WTC11 (cell line): ENCODE measurements around the gene LIN7C. TPM values are rescaled to one million over a fixed set of nuclear protein-coding genes. Genes with fewer than 3 reads are reported as not detected.
A peak's percentile ranks its signal among the peaks of the same experiment; 100 is the strongest.

Experiments
- ATAC-seq: fragments of 200-7000 bp; cut with Tn5 transposase; 2 replicates; pipeline ENCODE4 v1.10.0; 2021; ENCODE audit warnings: mild to moderate bottlenecking, moderate library complexity
- Bru-seq: library from RNA; stranded (reverse); fragments of 400-500 nt; gene quantifications from one replicate; lab custom pipeline; 2021; lab: Mats Ljungman, UMichigan
- CTCF ChIA-PET: fragments of 300-600 bp; sonication (Branson Sonifier 250); formaldehyde crosslinking; loops from one replicate; lab custom pipeline; 2021; ENCODE audit warnings: antibody characterized with exemption; lab: Charles Lee
- POLR2A ChIA-PET: fragments of 350-600 bp; sonication (Branson Sonifier 250); formaldehyde crosslinking; loops from one replicate; lab custom pipeline; 2021; ENCODE audit warnings: antibody characterized with exemption; lab: Charles Lee
- DNase-seq: peaks from one replicate; pipeline ENCODE4 v3.0.0; 2021; ENCODE audit warnings: low spot score
- H3K27ac Mint-ChIP-seq: 2 replicates; pipeline ENCODE4 v1.8.0; 2021; ENCODE audit warnings: mixed read lengths
- H3K27me3 Mint-ChIP-seq: 2 replicates; pipeline ENCODE4 v1.8.0; 2021; ENCODE audit warnings: low read depth, mild to moderate bottlenecking, moderate library complexity, mixed read lengths
- H3K36me3 Mint-ChIP-seq: 2 replicates; pipeline ENCODE4 v1.8.0; 2021; ENCODE audit warnings: mixed read lengths
- H3K4me1 Mint-ChIP-seq: 2 replicates; pipeline ENCODE4 v1.8.0; 2022; ENCODE audit warnings: mixed read lengths
- H3K4me3 Mint-ChIP-seq: 2 replicates; pipeline ENCODE4 v1.8.0; 2021; ENCODE audit warnings: mild to moderate bottlenecking, moderate library complexity, mixed read lengths
- H3K9me3 Mint-ChIP-seq: 2 replicates; pipeline ENCODE4 v1.8.0; 2021; ENCODE audit warnings: mixed read lengths
- ATF1 ChIP-seq: sonication (generic); formaldehyde crosslinking; IDR thresholded peaks from 2 replicates; pipeline ENCODE4 v1.8.1; 2023; ENCODE audit warnings: mild to moderate bottlenecking, moderate library complexity, missing genetic modification reagents
- FOXJ3 ChIP-seq: sonication (generic); formaldehyde crosslinking; IDR thresholded peaks from 2 replicates; pipeline ENCODE4 v1.9.0; 2021; ENCODE audit warnings: missing genetic modification reagents, mild to moderate bottlenecking, borderline replicate concordance
- FOXK1 ChIP-seq: sonication (generic); formaldehyde crosslinking; IDR thresholded peaks from 2 replicates; pipeline ENCODE4 v1.8.0; 2022; ENCODE audit warnings: mild to moderate bottlenecking, moderate library complexity, missing genetic modification reagents
- GTF2I ChIP-seq: fragments of 250-450 bp; sonication (Bioruptor Pico); conservative IDR thresholded peaks from 2 replicates; pipeline ENCODE4 v1.4.0; 2021; ENCODE audit warnings: mild to moderate bottlenecking
- KAT7 ChIP-seq: sonication (generic); formaldehyde crosslinking; IDR thresholded peaks from 2 replicates; pipeline ENCODE4 v1.8.1; 2023; ENCODE audit warnings: missing genetic modification reagents, mild to moderate bottlenecking, borderline replicate concordance
- NFYB ChIP-seq: sonication (generic); formaldehyde crosslinking; conservative IDR thresholded peaks from 2 replicates; pipeline ENCODE4 v1.8.0; 2022; ENCODE audit warnings: low read depth, missing genetic modification reagents
- NR3C1 ChIP-seq: sonication (generic); formaldehyde crosslinking; conservative IDR thresholded peaks from 2 replicates; pipeline ENCODE4 v1.8.1; 2023; ENCODE audit warnings: low read depth, mild to moderate bottlenecking, missing genetic modification reagents
- OVOL2 ChIP-seq: fragments of 250-450 bp; sonication (Bioruptor Pico); IDR thresholded peaks from 2 replicates; pipeline ENCODE4 v1.9.0; 2021; ENCODE audit warnings: mild to moderate bottlenecking, borderline replicate concordance
- SMAD3 ChIP-seq: sonication (generic); formaldehyde crosslinking; IDR thresholded peaks from 2 replicates; pipeline ENCODE4 v1.8.0; 2022; ENCODE audit warnings: missing genetic modification reagents, mild to moderate bottlenecking, borderline replicate concordance
- ZNF121 ChIP-seq: sonication (generic); formaldehyde crosslinking; IDR thresholded peaks from 2 replicates; pipeline ENCODE4 v1.8.0; 2023; ENCODE audit warnings: missing genetic modification reagents
- ZNF416 ChIP-seq: fragments of 250-450 bp; sonication (Bioruptor Pico); IDR thresholded peaks from 2 replicates; pipeline ENCODE4 v1.9.0; 2021; ENCODE audit warnings: mild to moderate bottlenecking, inconsistent platforms
- long read RNA-seq, 3 experiments: library from RNA in 1 of 3; library from capped mRNA in 1 of 3; library from polyadenylated mRNA in 1 of 3; unstranded in 2 of 3; stranded (forward) in 1 of 3; transcript quantifications; one replicate each; pipeline ENCODE4 v2.0.0, GENCODE V29; 2021
- total RNA-seq: library from RNA; stranded (reverse); gene quantifications from 3 replicates; pipeline ENCODE4 v1.2.3, GENCODE V29; 2021
- TF ChIP-seq, protein P1 (sequence below): fragments of 250-450 bp; sonication (Bioruptor Pico); IDR thresholded peaks from 2 replicates; pipeline ENCODE4 v1.9.0; 2021; ENCODE audit warnings: mild to moderate bottlenecking, borderline replicate concordance
- TF ChIP-seq, protein P2 (sequence below): sonication (generic); formaldehyde crosslinking; IDR thresholded peaks from 2 replicates; pipeline ENCODE4 v1.8.1; 2023; ENCODE audit warnings: mild to moderate bottlenecking, missing genetic modification reagents, borderline replicate concordance
- TF ChIP-seq, protein P3 (sequence below): fragments of 250-450 bp; sonication (Bioruptor Pico); IDR thresholded peaks from 2 replicates; pipeline ENCODE4 v2.1.2; 2022; ENCODE audit warnings: mild to moderate bottlenecking, moderate library complexity
- TF ChIP-seq, protein P4 (sequence below): fragments of 250-450 bp; sonication (Bioruptor Pico); conservative IDR thresholded peaks from 2 replicates; pipeline ENCODE4 v1.9.0; 2021; ENCODE audit warnings: mild to moderate bottlenecking
- TF ChIP-seq, protein P5 (sequence below): sonication (generic); formaldehyde crosslinking; IDR thresholded peaks from 2 replicates; pipeline ENCODE4 v1.8.1; 2023; ENCODE audit warnings: mild to moderate bottlenecking, missing genetic modification reagents
- TF ChIP-seq, protein P6 (sequence below): sonication (generic); formaldehyde crosslinking; IDR thresholded peaks from 2 replicates; pipeline ENCODE4 v1.8.1; 2022; ENCODE audit warnings: low read depth, missing genetic modification reagents, borderline replicate concordance

The LIN7C gene, protein sequence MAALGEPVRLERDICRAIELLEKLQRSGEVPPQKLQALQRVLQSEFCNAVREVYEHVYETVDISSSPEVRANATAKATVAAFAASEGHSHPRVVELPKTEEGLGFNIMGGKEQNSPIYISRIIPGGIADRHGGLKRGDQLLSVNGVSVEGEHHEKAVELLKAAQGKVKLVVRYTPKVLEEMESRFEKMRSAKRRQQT
- total RNA-seq: 38.5 to 41.5 TPM (median 39.4 TPM) in 3 replicates
- Bru-seq, nascent RNA: percentile 97 among the genes with signal in this experiment
- long read RNA-seq, experiment 1, full-length matches to known transcripts: 418 of 484 reads
- long read RNA-seq, experiment 1, partial matches to known transcripts: 14 of 484 reads
- long read RNA-seq, experiment 1, other reads (novel, unspliced or antisense): 52 of 484 reads
- long read RNA-seq, experiment 2, full-length matches to known transcripts: 3 of 39 reads
- long read RNA-seq, experiment 2, partial matches to known transcripts: 3 of 39 reads
- long read RNA-seq, experiment 2, other reads (novel, unspliced or antisense): 33 of 39 reads
- long read RNA-seq, experiment 3, full-length matches to known transcripts: 40 of 44 reads
- long read RNA-seq, experiment 3, partial matches to known transcripts: 2 of 44 reads
- long read RNA-seq, experiment 3, other reads (novel, unspliced or antisense): 2 of 44 reads

DNA sequence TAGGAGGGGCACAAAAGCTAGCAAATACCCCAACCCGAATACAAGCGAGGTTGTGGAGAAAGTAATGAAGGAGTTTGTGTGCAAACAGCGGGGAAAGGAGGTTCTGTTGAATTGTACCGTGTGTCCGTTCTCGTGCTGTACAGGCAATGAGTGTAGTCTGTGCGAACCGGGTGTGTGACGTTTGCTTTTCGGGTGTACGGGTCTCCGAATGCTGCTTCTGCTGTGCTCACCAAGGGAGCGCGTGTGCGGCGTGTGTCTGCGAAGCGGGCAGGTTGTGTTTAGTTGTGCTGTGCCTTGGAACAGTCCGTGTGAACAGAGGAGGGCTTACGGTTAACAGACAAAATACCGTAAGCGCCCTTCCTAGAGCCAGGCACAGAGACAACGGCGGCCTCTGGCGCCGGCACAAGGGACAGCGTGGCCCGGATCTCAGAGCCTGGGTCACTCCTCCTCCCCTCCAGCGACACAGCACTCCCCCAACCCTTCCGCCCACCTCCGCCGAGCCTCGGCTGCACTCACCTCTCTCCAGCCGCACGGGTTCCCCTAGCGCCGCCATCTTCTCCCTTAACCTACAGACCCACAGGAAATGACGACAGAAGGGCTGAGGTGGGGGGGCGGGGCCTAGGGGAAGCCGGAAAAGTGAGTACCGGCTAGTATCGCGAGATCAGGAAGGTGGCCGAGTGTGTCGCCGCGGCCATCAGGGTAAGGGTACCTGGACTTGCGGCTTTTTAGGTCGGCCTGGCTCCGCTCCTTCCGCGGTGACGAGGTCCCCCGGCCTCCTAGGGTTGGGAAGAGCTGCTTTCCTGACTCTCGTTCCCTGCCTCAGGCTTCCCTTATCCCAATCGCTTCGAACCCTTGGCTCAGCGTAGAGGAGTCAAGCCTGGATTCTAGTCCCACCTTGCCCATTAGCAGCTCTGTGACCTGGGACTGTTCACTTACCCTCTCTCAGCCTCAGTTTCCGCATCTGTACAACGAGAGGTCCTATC lies at the start of gene LIN7C:
Gene LIN7C, minus strand, starts transcription at position 570 of the 983 bp plus-strand sequence. Its CDS starts 17 bp downstream, at position 553.
- H3K9me3 Mint-ChIP-seq: no peaks in the 10 kb centered on the region
- no peaks in the 10 kb centered on the region; the same call in 1 of the 2 replicates for H3K27me3 Mint-ChIP-seq
- H3K4me1 Mint-ChIP-seq: peaks cover 23% of the 10 kb centered on the region
- peak within 1 kb of the TSS; percentile 100 for H3K4me3 Mint-ChIP-seq
- ChIA-PET CTCF (no interaction called here), POLR2A (no interaction called here)
- DNase-seq: peak; percentile 97
- peaks cover 11% of the 10 kb centered on the region for H3K36me3 Mint-ChIP-seq
- ATAC-seq: peak; percentile 97
- peak within 1 kb of the TSS; percentile 99 for H3K27ac Mint-ChIP-seq
- no peak for TF ChIP-seq NFYB (CRISPR knock-in tag)
- no peak for TF ChIP-seq GTF2I (CRISPR knock-in tag)
- no peak for TF ChIP-seq KAT7 (CRISPR knock-in tag)
- TF ChIP-seq OVOL2 (CRISPR knock-in tag): no peak
- no peak for TF ChIP-seq FOXJ3 (CRISPR knock-in tag)
- TF ChIP-seq ZNF416 (CRISPR knock-in tag): no peak; the same call in 1 of the 2 replicates
- peak; percentile 54; the same call in 1 of the 2 replicates for TF ChIP-seq FOXK1 (CRISPR knock-in tag)
- no peak for TF ChIP-seq NR3C1 (CRISPR knock-in tag)
- no peak for TF ChIP-seq SMAD3 (CRISPR knock-in tag)
- TF ChIP-seq, protein P1, sequence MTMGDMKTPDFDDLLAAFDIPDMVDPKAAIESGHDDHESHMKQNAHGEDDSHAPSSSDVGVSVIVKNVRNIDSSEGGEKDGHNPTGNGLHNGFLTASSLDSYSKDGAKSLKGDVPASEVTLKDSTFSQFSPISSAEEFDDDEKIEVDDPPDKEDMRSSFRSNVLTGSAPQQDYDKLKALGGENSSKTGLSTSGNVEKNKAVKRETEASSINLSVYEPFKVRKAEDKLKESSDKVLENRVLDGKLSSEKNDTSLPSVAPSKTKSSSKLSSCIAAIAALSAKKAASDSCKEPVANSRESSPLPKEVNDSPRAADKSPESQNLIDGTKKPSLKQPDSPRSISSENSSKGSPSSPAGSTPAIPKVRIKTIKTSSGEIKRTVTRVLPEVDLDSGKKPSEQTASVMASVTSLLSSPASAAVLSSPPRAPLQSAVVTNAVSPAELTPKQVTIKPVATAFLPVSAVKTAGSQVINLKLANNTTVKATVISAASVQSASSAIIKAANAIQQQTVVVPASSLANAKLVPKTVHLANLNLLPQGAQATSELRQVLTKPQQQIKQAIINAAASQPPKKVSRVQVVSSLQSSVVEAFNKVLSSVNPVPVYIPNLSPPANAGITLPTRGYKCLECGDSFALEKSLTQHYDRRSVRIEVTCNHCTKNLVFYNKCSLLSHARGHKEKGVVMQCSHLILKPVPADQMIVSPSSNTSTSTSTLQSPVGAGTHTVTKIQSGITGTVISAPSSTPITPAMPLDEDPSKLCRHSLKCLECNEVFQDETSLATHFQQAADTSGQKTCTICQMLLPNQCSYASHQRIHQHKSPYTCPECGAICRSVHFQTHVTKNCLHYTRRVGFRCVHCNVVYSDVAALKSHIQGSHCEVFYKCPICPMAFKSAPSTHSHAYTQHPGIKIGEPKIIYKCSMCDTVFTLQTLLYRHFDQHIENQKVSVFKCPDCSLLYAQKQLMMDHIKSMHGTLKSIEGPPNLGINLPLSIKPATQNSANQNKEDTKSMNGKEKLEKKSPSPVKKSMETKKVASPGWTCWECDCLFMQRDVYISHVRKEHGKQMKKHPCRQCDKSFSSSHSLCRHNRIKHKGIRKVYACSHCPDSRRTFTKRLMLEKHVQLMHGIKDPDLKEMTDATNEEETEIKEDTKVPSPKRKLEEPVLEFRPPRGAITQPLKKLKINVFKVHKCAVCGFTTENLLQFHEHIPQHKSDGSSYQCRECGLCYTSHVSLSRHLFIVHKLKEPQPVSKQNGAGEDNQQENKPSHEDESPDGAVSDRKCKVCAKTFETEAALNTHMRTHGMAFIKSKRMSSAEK (CRISPR knock-in tag): peak; percentile 20; the same call in 1 of the 2 replicates
- TF ChIP-seq, protein P2, sequence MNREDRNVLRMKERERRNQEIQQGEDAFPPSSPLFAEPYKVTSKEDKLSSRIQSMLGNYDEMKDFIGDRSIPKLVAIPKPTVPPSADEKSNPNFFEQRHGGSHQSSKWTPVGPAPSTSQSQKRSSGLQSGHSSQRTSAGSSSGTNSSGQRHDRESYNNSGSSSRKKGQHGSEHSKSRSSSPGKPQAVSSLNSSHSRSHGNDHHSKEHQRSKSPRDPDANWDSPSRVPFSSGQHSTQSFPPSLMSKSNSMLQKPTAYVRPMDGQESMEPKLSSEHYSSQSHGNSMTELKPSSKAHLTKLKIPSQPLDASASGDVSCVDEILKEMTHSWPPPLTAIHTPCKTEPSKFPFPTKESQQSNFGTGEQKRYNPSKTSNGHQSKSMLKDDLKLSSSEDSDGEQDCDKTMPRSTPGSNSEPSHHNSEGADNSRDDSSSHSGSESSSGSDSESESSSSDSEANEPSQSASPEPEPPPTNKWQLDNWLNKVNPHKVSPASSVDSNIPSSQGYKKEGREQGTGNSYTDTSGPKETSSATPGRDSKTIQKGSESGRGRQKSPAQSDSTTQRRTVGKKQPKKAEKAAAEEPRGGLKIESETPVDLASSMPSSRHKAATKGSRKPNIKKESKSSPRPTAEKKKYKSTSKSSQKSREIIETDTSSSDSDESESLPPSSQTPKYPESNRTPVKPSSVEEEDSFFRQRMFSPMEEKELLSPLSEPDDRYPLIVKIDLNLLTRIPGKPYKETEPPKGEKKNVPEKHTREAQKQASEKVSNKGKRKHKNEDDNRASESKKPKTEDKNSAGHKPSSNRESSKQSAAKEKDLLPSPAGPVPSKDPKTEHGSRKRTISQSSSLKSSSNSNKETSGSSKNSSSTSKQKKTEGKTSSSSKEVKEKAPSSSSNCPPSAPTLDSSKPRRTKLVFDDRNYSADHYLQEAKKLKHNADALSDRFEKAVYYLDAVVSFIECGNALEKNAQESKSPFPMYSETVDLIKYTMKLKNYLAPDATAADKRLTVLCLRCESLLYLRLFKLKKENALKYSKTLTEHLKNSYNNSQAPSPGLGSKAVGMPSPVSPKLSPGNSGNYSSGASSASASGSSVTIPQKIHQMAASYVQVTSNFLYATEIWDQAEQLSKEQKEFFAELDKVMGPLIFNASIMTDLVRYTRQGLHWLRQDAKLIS (CRISPR knock-in tag): no peak; the same call in 1 of the 2 replicates
- TF ChIP-seq, protein P3, sequence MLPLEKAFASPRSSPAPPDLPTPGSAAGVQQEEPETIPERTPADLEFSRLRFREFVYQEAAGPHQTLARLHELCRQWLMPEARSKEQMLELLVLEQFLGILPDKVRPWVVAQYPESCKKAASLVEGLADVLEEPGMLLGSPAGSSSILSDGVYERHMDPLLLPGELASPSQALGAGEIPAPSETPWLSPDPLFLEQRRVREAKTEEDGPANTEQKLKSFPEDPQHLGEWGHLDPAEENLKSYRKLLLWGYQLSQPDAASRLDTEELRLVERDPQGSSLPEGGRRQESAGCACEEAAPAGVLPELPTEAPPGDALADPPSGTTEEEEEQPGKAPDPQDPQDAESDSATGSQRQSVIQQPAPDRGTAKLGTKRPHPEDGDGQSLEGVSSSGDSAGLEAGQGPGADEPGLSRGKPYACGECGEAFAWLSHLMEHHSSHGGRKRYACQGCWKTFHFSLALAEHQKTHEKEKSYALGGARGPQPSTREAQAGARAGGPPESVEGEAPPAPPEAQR (CRISPR knock-in tag): no peak
- no peak for TF ChIP-seq ATF1 (CRISPR knock-in tag)
- TF ChIP-seq, protein P4, sequence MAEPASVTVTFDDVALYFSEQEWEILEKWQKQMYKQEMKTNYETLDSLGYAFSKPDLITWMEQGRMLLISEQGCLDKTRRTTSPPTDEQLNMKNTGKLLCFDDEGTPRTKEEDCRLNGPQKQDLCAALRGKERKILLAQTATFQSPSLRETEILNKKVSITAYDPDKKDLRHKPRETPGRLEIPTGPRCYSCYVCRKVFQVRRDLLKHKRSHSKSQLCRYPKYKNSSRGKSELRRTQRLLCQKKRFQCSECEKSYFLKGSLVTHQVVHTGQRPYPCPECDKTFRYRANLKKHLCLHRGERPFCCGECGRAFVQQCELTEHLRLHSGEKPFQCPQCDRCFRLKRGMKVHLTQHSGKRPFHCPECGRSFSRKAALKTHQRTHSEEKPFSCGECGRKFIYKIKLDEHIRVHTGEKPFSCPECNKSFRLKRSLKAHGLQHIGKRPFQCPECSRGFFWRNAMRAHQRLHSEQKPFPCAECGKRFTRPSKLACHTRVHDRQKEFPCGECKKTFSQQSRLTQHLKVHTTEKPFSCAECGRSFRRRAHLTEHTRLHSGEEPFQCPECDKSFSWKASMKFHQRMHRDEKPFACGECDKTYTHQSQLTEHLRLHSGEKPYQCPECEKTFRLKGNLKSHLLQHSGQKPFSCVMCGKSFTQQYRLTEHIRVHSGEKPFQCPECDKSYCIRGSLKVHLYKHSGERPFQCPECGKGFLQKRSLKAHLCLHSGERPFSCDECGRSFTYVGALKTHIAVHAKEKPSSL: no peak
- TF ChIP-seq, protein P5, sequence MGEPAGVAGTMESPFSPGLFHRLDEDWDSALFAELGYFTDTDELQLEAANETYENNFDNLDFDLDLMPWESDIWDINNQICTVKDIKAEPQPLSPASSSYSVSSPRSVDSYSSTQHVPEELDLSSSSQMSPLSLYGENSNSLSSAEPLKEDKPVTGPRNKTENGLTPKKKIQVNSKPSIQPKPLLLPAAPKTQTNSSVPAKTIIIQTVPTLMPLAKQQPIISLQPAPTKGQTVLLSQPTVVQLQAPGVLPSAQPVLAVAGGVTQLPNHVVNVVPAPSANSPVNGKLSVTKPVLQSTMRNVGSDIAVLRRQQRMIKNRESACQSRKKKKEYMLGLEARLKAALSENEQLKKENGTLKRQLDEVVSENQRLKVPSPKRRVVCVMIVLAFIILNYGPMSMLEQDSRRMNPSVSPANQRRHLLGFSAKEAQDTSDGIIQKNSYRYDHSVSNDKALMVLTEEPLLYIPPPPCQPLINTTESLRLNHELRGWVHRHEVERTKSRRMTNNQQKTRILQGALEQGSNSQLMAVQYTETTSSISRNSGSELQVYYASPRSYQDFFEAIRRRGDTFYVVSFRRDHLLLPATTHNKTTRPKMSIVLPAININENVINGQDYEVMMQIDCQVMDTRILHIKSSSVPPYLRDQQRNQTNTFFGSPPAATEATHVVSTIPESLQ (CRISPR knock-in tag): no peak
- TF ChIP-seq, protein P6, sequence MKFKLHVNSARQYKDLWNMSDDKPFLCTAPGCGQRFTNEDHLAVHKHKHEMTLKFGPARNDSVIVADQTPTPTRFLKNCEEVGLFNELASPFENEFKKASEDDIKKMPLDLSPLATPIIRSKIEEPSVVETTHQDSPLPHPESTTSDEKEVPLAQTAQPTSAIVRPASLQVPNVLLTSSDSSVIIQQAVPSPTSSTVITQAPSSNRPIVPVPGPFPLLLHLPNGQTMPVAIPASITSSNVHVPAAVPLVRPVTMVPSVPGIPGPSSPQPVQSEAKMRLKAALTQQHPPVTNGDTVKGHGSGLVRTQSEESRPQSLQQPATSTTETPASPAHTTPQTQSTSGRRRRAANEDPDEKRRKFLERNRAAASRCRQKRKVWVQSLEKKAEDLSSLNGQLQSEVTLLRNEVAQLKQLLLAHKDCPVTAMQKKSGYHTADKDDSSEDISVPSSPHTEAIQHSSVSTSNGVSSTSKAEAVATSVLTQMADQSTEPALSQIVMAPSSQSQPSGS (CRISPR knock-in tag): no peak
- no peak for TF ChIP-seq ZNF121 (CRISPR knock-in tag)
